VCaP (cell line): ENCODE measurements around the gene MIS12.

Source experiments
- H3K27ac ChIP-seq: fragments of 450-650 bp; 2 replicates; pipeline ENCODE4 v1.5.1; 2017
- TF ChIP-seq, protein P1 (sequence below): fragments of 450-650 bp; conservative IDR thresholded peaks from 2 replicates; pipeline ENCODE4 v1.5.1; 2017; ENCODE audit warnings: mild to moderate bottlenecking, moderate library complexity

The MIS12 gene

DNA sequence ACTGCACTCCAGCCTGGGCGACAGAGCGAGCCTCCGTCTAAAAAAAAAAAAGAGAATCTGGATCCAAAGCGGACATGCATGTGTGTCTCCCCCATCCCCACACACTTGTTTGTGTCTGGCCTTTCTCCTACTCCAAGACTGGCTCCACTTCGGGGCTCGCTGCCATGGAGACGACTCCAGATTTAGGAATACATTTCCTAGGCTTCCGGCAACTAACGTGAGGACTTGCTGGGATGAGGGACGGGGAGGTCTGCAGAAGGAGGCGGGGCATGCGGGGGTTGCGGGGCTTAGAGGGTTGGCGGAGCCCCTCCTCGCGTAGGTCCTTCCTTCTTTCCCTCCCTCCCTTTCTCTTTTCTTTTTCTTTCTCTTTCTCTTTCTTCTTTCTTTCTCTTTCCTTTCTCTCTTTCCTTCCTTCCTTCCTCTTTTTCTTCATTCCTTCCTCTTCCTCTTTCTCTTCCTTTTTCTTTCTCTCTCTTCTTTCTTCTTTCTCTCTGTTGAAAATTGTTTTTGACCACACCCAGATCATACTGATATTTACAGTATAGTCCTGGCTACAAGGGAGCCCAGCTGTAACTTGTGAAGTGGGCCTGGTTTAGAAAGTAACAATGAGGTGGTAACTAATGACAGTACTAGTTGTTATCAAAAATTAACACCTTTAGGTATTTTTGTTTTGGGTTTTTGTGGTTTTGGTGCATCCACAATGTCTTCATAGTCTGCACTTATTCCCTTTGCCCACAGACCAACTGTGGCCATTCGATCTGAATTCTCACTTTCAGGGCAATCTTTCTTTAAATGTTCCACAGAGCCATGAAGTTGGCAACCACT, 25.2 kb downstream of the MIS12 start:
- TF ChIP-seq, protein P1, sequence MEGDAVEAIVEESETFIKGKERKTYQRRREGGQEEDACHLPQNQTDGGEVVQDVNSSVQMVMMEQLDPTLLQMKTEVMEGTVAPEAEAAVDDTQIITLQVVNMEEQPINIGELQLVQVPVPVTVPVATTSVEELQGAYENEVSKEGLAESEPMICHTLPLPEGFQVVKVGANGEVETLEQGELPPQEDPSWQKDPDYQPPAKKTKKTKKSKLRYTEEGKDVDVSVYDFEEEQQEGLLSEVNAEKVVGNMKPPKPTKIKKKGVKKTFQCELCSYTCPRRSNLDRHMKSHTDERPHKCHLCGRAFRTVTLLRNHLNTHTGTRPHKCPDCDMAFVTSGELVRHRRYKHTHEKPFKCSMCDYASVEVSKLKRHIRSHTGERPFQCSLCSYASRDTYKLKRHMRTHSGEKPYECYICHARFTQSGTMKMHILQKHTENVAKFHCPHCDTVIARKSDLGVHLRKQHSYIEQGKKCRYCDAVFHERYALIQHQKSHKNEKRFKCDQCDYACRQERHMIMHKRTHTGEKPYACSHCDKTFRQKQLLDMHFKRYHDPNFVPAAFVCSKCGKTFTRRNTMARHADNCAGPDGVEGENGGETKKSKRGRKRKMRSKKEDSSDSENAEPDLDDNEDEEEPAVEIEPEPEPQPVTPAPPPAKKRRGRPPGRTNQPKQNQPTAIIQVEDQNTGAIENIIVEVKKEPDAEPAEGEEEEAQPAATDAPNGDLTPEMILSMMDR, result no peak
- no peak overlapping the region for H3K27ac ChIP-seq

DNA sequence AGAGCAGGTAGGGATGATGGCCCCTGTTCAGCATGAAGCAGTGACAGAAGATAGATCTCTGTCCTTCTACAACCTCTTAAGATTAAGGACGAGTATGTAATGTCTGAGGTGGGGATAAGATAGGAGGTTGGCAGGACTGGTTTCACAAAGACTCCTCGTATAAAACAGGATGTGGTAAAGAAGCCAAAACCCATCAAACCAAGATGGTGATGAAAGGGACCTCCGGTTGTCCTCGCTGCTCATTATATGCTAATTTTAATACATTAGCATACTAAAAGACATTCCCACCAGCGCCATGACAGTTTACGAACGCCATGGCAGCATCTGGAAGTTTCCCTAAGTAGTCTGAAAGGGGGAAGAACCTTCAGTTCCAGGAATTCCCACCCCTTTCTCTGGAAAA, 27.3 kb downstream of the MIS12 start:
- H3K27ac ChIP-seq, result no peak overlapping the region
- TF ChIP-seq, protein P1, result no peak

DNA sequence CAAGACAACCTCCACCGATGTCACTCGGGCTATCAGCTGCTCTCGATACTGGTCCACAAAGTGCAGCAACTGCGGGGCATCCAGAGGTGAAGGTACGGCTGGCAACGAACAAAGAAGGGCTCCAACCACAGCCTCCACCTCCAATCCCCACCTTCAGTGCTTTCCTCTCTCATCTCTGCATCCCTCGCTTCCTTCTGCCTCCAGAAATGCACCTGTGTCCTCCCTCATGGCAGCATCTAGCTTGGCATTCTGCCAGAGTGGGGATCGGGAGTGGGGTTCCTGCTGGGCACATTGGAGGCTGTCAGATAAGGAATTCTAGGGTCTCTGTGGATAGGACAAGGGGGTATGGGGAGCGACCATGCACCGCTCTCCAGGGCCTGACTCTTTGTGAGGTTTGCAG, 28.6 kb downstream of the MIS12 start:
- no peak overlapping the region for H3K27ac ChIP-seq
- TF ChIP-seq, protein P1, result no peak

DNA sequence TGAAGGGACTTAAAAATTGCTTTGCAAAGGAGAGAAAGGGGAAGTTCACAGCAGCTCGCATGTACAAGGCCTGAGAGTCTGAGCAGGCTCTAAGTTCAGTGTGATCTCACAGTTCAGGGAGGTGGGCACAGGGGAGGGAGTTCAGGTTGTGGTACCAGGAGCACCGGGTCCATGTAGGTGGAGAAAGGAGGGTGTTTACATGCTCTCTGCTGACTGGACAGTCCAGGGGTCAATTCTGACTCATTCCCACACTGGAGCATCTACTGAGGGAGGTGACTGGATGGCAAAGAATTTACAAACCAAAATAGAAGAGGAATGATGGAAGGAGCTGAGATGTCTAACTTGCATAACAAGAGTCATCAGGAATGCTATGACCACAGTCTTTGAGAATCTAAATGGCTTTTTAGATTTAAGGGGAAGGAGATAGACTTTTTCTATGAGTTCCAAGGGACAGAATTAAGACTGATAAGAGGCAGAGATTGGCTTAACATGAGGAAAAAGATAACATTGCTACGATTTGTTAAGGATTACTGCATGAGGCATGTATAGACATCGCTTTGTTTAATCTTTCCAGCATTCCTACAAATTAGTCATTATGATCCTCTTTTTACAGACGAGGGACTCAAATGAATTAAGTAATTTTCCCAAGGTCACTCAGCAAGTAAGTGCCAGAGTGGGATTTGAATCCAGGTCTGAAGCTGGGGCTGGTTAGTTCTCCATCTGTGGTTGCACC, 29.9 kb downstream of the MIS12 start:
- H3K27ac ChIP-seq, result no peak overlapping the region
- TF ChIP-seq, protein P1, result no peak

DNA sequence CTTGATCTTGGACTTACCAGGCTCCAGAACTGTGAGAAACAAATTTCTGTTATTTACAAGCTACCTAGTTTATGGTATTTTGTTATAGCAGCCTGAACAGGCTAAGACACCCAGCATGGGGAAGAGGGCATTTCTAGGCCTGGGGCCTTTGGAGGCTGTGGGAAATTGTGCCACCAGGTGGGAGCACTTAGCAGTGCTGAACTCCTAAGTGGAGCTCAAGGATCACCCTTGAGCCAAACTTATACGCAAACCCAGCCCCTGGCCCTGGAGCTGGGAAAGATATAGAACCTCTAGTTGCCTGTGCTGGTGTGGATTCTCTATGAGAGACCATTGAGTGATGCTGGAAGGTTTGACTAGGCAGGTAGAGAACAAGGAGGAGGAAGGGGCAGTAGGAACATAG, 36.1 kb downstream of the MIS12 start:
- no peak overlapping the region for H3K27ac ChIP-seq
- TF ChIP-seq, protein P1, result no peak

DNA sequence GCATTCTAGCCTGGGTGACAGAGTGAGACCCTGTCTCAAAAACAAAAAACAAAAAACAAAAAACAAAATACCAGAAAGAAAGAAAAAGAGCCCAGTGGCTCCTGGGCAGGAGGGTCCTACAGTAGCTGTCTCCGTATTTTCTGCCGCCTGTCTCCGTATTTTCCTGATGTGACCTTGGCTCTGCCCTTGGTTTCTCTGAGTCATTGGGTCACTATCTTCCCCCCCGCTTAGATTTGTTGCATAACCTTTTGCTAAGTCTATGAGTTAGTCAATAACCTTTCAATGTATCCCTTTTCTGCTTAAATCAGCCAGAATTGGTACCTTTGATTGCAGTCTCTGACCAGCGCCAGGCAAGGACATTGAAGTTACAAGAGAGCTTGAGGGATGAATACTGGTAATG, 36.9 kb downstream of the MIS12 start:
- TF ChIP-seq, protein P1, result no peak

DNA sequence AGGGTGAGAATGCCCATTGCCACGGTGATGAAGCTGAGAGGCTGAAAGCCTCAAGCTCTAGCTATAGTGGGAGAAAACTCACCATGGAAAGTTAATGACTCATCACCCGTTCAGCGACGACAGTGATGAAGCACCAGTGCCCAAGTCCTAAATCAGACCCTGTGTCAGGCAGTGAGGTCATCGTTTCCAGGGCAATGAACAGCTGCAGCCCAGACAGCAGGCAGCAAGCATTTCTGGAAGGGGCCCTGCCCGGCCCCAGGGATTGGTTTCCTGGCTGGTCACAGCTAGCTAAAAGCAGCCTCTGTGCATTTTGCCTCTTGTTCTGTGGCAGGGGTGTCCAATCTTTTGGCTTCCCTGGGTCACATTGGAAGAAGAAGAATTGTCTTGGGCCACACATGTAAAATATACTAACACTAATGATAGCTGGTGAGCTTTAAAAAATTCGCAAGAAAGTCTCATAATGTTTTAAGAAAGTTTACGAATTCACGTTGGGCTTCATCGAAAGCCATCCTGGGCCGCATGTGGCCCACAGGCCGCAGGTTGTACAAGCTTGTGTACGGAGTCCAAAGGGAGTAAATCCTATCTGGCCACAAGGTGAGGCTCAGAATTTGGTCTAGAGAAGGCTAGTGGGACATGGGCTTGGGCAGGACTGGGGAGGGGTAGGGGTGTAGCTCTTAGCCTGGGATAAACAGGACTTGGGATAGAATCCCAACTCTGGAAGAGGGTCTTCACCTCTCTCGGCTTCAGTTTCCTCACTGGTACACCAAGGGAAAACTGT, 40.6 kb downstream of the MIS12 start:
- H3K27ac ChIP-seq, result no peak overlapping the region

More for the DNA sequence above, 36.9 kb downstream of the MIS12 start:
- no peak overlapping the region for H3K27ac ChIP-seq

More for the DNA sequence above, 40.6 kb downstream of the MIS12 start:
- TF ChIP-seq, protein P1, result no peak
